Ureter (tissue), 1 donor: ENCODE data around the gene IFNA16. TPM values are rescaled to one million over a fixed set of nuclear protein-coding genes. Genes with fewer than 3 reads are reported as not detected.
"Not testable (repeated sequence)": the region's sequence is repeated elsewhere in the genome, so short reads cannot be mapped to it uniquely, and the experiment has no call there.

ENCODE experiments used
- DNase-seq: peaks from one replicate; pipeline ENCODE4 v3.0.0-alpha.2; 2020; ENCODE audit warnings: low spot score
- total RNA-seq: library from RNA; stranded (reverse); gene quantifications from one replicate; pipeline ENCODE4 v1.2.4, GENCODE V29; 2023
- donor health status: DM: yes; HTN: yes; CAD: no.

Gene IFNA16
- total RNA-seq, 1 donor from 2014 or later = not detected

DNA sequence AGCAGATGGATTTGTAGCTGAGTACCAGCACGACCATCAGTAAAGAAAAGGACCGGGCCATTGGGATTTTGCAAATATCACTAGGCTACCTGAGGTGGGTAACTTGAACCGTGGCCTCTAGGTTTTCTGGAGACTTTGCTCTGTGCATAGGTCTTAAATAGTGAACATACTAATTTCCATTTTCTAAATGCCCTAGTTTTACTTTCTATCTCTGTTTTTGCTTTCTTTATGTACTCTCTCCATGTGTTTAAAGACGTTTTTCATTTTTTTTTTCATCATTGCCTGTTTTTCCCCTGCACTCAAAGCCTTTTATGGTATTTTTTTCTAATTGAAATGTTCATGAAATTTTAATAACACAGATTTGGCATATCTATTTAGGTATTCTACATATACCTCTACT lies 15.0 kb downstream of the IFNA16 start, which contains the start of gene IFNA7:
IFNA7 (minus strand) TSS at position 101 of the 400 bp plus-strand sequence; CDS start at position 61, 40 bp downstream.
- not testable (repeated sequence) for DNase-seq

DNA sequence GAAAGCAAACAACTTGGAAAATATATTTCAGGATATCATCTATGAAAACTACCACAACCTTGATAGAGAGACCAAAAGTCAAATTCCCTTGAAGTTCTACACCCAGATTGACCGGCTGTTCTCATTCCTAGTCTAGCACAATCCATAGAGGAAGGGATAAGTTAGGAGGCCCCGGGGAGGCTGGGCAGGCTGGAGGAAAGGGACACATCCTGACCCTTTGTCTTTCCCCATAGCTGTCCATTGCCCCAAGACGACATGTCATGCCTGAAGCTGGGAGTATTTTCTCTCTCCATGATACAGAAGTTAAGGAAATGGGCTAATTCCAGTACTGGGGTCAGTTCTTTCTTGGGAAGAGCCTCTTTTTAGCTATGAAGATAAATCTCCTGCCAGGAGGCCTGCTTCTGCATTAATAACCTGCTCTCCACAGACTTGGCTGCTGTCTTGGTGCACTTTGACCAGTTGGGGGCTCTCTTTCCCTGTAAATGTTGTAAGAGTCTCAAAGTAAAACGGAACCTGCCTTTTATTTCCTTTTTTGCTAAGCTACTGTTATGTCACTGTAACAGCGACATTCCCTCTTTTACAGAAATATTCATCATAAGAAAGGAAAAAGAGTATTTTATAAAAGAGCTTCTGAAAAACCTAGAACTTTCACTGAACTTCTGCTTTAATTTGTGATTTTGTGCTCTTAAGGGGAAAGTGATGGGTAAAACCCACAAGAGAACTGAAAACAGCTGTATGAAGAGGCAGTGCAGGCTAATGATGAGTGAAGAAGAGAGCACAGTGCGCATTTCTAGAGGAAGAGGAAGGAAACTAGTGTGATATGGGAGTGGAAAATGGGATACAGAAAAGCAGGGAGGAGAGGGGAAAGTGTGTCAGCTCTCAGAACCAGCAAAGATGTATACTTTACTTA lies 22.0 kb downstream of the IFNA16 start:
- not testable (repeated sequence) for DNase-seq

DNA sequence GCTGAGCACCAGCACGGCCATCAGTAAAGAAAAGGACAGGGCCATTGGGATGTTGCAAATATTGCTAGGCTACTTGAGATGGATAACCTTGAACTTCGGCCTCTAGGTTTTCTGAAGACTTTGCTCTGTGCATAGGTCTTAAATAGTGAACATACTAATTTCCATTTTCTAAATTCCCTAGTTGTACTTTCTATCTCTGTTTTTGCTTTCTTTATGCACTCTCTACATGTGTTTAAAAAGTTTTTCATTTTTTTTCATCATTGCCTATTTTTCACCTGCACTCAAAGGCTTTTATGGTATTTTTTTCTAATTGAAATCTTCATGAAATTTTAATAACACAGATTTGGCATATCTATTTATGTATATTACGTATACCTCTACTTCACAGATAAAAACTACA lies 29.6 kb downstream of the IFNA16 start, which contains the start of gene IFNA4:
IFNA4 (minus strand) TSS at position 101 of the 400 bp plus-strand sequence; CDS start at position 45, 56 bp downstream.
- DNase-seq = not testable (repeated sequence)

DNA sequence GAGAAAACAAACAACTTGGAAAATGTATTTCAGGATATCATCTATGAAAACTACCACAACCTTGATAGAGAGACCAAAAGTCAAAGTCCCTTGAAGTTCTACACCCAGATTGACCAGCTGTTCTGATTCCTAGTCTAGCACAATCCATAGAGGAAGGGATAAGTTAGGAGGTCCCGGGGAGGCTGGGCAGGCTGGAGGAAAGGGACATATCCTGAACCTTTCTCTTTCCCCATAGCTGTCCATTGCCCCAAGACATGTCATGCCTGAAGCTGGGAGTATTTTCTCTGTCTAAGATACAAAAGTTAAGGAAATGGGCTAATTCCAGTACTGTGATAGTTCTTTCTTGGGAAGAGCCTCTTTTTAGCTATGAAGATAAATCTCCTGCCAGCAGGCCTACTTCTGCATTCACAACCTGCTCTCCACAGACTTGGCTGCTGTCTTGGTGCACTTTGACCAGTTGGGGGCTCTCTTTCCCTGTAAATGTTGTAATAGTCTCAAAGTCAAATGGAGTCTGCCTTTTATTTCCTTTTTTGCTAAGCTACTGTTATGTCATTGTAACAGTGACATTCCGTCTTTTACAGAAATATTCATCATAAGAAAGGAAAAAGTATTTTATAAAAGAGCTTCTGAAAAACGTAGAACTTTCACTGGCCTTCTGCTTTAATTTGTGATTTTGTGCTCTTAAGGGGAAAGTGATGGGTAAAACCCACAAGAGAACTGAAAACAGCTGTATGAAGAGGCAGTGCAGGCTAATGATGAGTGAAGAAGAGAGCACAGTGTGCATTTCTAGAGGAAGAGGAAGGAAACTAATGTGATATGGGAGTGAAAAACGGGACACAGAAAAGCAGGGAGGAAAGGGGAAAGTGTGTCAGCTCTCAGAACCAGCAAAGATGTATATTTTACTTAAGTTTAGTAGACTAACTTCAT lies 34.0 kb downstream of the IFNA16 start:
- DNase-seq = not testable (repeated sequence)

DNA sequence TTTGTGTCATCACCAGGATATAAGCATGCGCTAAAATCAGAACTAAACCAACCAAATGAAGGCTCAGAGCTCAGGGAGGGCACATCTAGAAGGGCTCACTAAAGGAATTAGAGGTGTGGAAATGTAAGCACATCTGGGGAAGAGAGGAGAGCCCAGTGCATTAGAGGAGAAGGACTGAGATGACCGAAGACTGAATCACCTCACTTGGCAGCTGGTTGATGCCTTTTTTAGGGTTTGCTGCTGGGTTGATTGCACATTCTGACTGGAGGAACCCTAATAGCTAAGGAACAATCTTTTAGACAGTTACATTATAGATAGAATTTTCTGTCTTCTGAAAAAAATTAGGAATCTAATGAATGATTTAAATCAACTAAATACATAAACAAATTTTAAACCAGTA lies 42.4 kb downstream of the IFNA16 start:
- no peak for DNase-seq

DNA sequence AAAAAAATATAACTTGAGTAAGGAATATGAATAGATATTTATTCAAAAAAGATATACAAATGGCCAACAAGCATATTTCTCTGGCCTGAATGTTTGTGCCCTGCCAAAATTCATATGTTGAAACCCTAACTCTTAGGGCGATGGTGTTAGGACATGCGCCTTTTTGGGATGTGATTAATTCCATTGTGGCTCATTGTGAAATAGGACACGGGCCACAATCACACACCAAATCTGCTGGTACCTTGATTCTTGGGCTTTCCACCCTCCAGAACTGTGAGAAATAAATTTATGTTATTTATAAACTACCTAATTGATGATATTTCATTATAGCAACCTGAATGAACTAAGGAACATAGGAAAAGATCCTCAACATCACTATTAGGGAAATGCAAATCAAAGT lies 45.0 kb downstream of the IFNA16 start:
- DNase-seq = no peak

DNA sequence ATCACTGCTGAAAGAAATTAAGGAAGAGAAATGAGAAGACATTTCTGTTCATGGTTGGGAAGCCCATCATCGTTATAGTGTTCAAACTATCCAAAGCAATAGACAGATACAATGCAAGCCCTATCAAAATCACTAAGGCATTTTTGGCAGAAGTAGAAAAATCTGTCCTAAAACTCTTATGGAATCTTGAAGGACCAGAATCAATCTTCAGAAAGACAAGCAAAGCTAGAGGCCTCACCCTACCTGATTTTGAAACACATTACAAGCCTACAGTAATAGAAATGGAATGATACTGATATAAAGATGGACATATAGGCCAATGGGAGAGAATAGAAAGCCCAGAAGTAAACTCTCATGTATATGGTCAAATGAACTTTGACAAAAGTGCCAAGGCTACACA lies 45.8 kb downstream of the IFNA16 start:
- no peak for DNase-seq

DNA sequence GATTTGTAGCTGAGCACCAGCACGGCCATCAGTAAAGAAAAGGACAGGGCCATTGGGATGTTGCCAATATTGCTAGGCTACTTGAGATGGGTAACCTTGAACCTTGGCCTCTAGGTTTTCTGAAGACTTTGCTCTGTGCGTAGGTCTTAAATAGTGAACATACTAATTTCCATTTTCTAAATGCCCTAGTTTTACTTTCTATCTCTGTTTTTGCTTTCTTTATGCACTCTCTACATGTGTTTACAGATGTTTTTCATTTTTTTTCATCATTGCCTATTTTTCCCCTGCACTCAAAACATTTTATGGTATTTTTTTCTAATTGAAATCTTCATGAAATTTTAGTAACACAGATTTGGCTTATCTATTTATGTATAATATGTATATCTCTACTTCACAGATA lies 50.6 kb downstream of the IFNA16 start, which contains the start of gene IFNA21:
IFNA21 (minus strand) TSS at position 101 of the 400 bp plus-strand sequence; CDS start at position 53, 48 bp downstream.
- not testable (repeated sequence) for DNase-seq

Other genes with a start within 250 kb of the IFNA16 start
- gene HACD4, start 185.7 kb downstream of the IFNA16 start, total RNA-seq = 4.1 TPM
- gene IFNB1, start 139.4 kb downstream of the IFNA16 start, total RNA-seq = not detected
- not detected for gene IFNW1, start 75.5 kb downstream of the IFNA16 start, total RNA-seq
- not detected for gene IFNA21, start 50.7 kb downstream of the IFNA16 start, total RNA-seq
- gene IFNA4, start 29.7 kb downstream of the IFNA16 start, total RNA-seq = not detected
- gene IFNA7, start 15.1 kb downstream of the IFNA16 start, total RNA-seq = not detected
- gene IFNA10, start 10.2 kb downstream of the IFNA16 start, total RNA-seq = not detected
- not detected for gene IFNA17, start 10.9 kb upstream of the IFNA16 start, total RNA-seq
- gene IFNA14, start 22.7 kb upstream of the IFNA16 start, total RNA-seq = not detected
- not detected for gene IFNA5, start 88.0 kb upstream of the IFNA16 start, total RNA-seq
- gene KLHL9, start 118.1 kb upstream of the IFNA16 start, total RNA-seq = 27.8 TPM
- gene IFNA6, start 133.6 kb upstream of the IFNA16 start, total RNA-seq = not detected
- not detected for gene IFNA13, start 150.7 kb upstream of the IFNA16 start, total RNA-seq
- gene IFNA2, start 168.1 kb upstream of the IFNA16 start, total RNA-seq = not detected
- gene IFNA8, start 191.8 kb upstream of the IFNA16 start, total RNA-seq = not detected
- gene IFNA1, start 223.1 kb upstream of the IFNA16 start, total RNA-seq = not detected